HEK293 (cell line): ENCODE results near the gene DDC.

Experiments used
- CTCF ChIP-seq: fragments of 450-650 bp; formaldehyde crosslinking; IDR thresholded peaks from 2 replicates; pipeline ENCODE4 v1.5.1; 2016; ENCODE audit warnings: missing biosample characterization, missing genetic modification characterization
- KLF1 ChIP-seq: fragments of 450-650 bp; formaldehyde crosslinking; IDR thresholded peaks from 2 replicates; pipeline ENCODE4 v1.5.1; 2016; ENCODE audit warnings: missing biosample characterization, missing genetic modification characterization
- PRDM1 ChIP-seq: fragments of 450-650 bp; formaldehyde crosslinking; IDR thresholded peaks from 2 replicates; pipeline ENCODE4; 2016; ENCODE audit warnings: missing biosample characterization, missing genetic modification characterization
- ZNF10 ChIP-seq: fragments of 450-650 bp; formaldehyde crosslinking; IDR thresholded peaks from 2 replicates; pipeline ENCODE4 v1.5.1; 2017; ENCODE audit warnings: missing biosample characterization, missing genetic modification characterization
- ZNF768 ChIP-seq: fragments of 450-650 bp; formaldehyde crosslinking; IDR thresholded peaks from 2 replicates; pipeline ENCODE4 v1.5.1; 2018; ENCODE audit warnings: missing biosample characterization, mild to moderate bottlenecking, missing genetic modification characterization

GRCh38 chr7:50415844-50416364 lies 149.3 kb downstream of the DDC start:
- TF ChIP-seq PRDM1 (tag by site-specific recombination) (no peak), CTCF (no peak), ZNF768 (tag by site-specific recombination) (no peak), KLF1 (no peak), ZNF10 (tag by site-specific recombination) (no peak)
